GM10248 (cell line): ENCODE results near the gene NUTM2G.
"Not testable (repeated sequence)": the region's sequence is repeated elsewhere in the genome, so short reads cannot be mapped to it uniquely, and the experiment has no call there.

Experiments
- CTCF ChIA-PET: fragments of 300-600 bp; sonication (Branson Sonifier 250); formaldehyde crosslinking; extraction: SDS; loops from one replicate; lab custom pipeline; 2021; ENCODE audit warnings: antibody characterized with exemption; lab: Yijun Ruan, JAX
- POLR2A ChIA-PET: fragments of 350-650 bp; sonication (Branson Sonifier 250); formaldehyde crosslinking; extraction: SDS; loops from one replicate; lab custom pipeline; 2020; ENCODE audit warnings: antibody characterized with exemption; lab: Yijun Ruan, JAX
- DNase-seq: peaks from one replicate; pipeline ENCODE4 v3.0.0; 2012; ENCODE audit errors: extremely low spot score

The NUTM2G gene

DNA sequence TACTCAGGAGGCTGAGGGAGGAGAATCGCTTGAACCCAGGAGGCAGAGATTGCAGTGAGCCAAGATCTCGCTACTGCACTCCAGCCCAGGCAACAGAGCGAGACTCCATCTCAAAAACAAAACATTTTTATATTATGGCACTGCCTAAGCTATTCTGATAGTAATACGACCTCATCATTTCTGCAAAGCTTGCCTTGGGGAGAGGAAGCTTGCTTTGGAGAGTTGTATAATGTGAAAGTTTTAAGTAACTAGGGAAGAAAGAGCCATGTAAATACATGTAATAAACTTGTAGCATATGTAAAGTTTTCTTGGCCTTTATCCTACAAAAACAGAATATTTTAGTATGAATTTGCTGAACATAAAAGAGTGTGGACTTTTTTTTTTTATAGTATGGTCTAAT lies 7.8 kb upstream of the NUTM2G start:
- POLR2A ChIA-PET, DNase-seq, CTCF ChIA-PET: not testable (repeated sequence)

GRCh38 chr9:96925587-96925986 lies 3.1 kb upstream of the NUTM2G start:
- DNase-seq, CTCF ChIA-PET, POLR2A ChIA-PET: not testable (repeated sequence)

DNA sequence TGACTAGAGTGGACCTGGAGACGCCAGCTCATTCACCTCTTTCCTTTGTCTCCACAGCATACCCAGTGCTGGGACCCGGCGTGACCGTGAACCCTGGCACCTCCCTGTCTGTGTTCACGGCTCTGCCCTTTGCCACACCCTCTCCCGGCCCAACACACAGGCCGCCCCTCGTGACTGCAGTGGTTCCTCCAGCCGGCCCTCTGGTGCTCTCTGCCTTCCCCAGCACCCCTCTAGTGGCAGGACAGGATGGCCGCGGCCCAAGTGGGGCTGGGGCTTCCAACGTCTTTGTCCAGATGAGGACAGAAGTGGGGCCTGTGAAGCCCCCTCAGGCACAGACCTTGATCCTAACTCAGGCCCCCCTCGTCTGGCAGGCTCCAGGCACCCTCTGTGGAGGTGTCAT lies 3.0 kb downstream of the NUTM2G start:
- POLR2A ChIA-PET, DNase-seq: not testable (repeated sequence)

GRCh38 chr9:96934097-96934496 lies 5.5 kb downstream of the NUTM2G start:
- CTCF ChIA-PET, DNase-seq, POLR2A ChIA-PET: not testable (repeated sequence)

More for the DNA sequence above, 3.0 kb downstream of the NUTM2G start:
- CTCF ChIA-PET = not testable (repeated sequence)

DNA sequence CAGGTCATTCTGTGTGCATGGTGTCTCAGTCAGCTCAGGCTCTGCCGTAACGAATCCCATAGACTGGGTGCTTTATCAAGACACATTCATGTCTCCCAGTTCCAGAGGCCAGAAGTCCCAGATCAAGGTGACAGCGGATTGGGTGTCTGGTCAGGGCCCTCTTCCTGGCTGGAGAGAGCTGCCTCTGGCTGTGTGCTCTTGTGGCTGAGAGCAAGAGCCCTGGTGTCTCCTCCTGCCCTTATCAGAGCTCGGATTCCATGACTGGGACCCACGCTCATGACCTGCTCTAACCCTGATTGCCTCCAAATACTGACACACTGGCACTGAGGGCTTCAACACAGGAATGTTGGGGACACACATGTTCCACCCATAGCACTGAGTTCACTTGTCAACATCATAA lies 6.1 kb downstream of the NUTM2G start:
- POLR2A ChIA-PET, CTCF ChIA-PET: not testable (repeated sequence)

DNA sequence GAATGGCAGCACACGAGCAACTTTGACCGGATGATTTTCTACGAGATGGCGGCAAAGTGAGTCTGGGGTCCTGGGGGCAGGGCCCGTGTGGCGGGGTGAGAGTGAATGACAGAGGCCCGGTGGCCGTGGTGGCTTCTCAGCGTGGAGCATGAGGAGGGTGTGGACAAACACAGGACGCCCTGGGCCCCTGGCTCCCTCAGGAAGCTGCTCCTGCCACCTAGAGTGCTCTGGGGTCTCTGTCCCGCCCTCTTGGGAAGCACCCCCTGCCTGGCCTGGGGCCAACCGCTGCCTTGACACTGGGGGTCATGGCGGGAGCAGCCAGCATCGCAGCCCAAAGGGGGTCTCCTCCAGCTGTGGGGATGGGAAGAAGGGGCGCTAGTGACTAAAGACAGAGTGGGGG lies 6.8 kb downstream of the NUTM2G start:
- POLR2A ChIA-PET, DNase-seq, CTCF ChIA-PET: not testable (repeated sequence)

More for the DNA sequence above, 6.1 kb downstream of the NUTM2G start:
- DNase-seq = not testable (repeated sequence)

GRCh38 chr9:96937442-96937841 lies 8.8 kb downstream of the NUTM2G start:
- POLR2A ChIA-PET, DNase-seq, CTCF ChIA-PET: not testable (repeated sequence)

GRCh38 chr9:96938957-96939665 lies 10.5 kb downstream of the NUTM2G start:
- CTCF ChIA-PET, POLR2A ChIA-PET, DNase-seq: not testable (repeated sequence)

DNA sequence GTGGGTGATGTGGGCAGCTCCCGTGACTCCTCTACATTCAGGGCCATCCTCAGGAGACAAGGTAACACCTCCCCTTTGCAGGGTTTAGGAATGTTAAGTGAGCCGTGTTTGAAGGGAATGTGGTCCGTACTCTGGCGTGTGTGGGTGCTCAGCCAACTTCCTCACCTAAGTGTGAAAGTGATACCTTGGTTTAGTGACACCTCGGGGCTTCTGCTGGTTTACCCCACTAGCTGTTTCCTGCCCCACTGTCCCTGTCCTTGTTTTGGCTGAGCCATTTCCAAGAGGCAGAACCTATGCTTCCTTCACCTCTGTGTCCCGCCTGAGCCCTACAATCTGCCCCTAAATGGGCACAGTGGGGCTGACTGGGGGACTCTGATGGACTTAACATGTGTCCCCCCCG lies 12.3 kb downstream of the NUTM2G start:
- POLR2A ChIA-PET, DNase-seq, CTCF ChIA-PET: not testable (repeated sequence)

DNA sequence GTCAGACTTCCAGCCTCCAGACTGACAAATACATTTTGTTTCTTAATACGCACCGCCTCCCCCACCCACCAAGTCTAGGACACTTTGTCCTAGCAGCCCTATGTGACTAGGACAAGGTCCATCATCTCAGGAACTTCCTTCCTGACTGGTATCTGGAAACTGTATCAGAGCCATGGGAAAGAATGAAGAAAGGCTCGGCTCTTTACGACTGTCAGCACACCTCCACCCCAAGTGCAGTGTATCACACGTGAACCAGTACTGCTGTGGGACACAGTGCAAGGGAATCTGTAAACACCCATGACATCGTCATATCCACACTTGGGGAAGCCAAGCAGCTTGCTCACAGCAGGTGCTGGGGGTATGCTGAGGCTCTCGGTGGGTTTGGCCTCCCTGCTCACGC lies 13.0 kb downstream of the NUTM2G start:
- CTCF ChIA-PET, POLR2A ChIA-PET, DNase-seq: not testable (repeated sequence)

- POLR2A ChIA-PET, DNase-seq, CTCF ChIA-PET: not testable (repeated sequence)
Measured at GRCh38 chr9:96942181-96942580, 13.5 kb downstream of the NUTM2G start.

- DNase-seq, POLR2A ChIA-PET, CTCF ChIA-PET: not testable (repeated sequence)
Measured at GRCh38 chr9:96949346-96949745, 20.7 kb downstream of the NUTM2G start.

DNA sequence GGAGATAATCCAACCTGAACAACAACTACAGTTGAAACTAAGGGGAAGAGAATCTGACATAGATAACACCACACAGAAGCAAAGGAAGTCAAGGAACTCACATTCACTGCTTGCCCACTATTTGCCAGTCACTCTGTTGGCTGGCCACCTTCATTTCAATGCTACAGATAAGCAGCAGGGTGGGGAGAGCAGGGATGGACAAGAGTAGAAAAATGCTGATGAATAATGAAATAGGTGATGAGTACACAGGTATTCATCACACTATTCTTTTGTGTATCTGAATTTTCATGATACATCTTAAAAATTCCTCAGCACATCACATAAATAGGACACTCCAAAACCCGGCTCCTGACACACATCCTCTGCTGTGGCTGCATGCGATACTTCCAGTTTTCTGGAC lies 21.9 kb downstream of the NUTM2G start:
- POLR2A ChIA-PET, DNase-seq, CTCF ChIA-PET: not testable (repeated sequence)

- POLR2A ChIA-PET, DNase-seq: not testable (repeated sequence)
- CTCF ChIA-PET = interaction anchor here (0.9 kb wide), 1 partner anchor 111 kb away, joined by 3 read pairs; no protein-coding TSS in a partner anchor
Measured at GRCh38 chr9:96967591-96967990, 38.9 kb downstream of the NUTM2G start.

GRCh38 chr9:96972552-96972951 lies 43.9 kb downstream of the NUTM2G start:
- DNase-seq, POLR2A ChIA-PET, CTCF ChIA-PET: not testable (repeated sequence)

DNA sequence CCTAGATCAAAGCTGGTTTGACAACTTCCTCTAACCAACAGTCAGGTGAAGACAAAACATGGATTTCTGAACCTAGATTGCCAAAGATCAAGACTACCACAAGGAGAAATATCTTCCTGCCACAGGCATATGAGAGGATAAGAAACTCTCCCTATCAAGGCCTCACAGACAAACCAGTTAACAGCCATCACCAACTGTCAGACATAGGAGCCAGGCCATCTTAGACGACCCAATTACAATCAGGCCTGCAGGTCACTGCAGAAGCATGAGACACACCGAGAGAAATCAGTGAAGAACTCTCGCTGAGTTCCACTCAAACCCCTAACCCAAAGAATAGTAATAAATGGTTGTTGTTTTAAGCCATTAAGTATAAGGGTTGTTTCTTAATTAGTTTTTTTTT lies 45.4 kb downstream of the NUTM2G start:
- DNase-seq, POLR2A ChIA-PET, CTCF ChIA-PET: not testable (repeated sequence)

DNA sequence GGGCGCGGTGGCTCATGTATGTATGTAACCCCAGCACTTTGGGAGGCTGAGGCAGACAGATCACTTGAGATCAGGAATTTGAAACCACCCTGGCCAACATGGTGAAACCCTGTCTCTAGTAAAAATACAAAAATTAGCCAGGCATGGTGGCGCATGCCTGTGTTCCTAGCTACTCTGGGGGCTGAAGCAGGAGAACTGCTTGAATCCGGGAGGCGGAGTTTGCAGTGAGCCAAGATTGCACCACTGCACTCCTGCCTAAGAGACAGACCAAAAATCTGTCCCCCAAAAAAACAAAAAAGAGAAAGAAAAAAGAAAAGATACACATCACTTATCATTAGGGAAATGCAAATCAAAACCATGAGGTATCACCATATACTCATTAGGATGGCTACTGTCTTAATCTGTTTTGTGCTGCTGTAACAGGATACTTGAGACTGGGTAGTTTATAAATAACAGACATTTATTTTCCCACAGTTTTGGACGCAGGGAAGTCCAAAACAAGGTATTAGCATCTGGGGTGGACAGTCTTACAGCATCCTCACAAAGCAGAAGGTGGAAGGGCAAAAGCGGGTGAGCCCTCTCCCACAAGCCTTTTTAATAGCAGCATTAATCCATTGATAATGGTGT lies 55.0 kb downstream of the NUTM2G start:
- CTCF ChIA-PET, POLR2A ChIA-PET, DNase-seq: not testable (repeated sequence)

DNA sequence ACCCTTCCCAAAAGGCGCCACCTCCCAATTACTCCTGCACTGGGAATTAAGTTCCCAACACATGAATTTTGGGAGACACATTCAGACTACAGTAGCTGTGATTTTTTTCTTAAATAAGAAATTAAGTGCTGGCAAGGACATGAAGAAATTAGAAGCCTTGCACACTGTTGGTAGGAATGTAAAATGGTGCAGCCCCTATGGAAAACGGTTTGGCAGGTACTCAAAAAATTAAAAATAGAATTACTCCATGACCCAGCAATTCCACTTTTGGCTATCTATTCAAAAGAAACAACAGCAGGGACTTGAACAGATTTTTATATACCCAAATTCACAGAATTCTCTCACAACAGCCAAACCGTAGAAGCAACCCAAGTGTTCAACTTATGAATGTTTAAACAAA lies 55.5 kb downstream of the NUTM2G start:
- CTCF ChIA-PET, DNase-seq, POLR2A ChIA-PET: not testable (repeated sequence)

GRCh38 chr9:96984887-96985286 lies 56.2 kb downstream of the NUTM2G start:
- POLR2A ChIA-PET, DNase-seq, CTCF ChIA-PET: not testable (repeated sequence)
